Suprapubic skin (tissue), 4 donors: ENCODE measurements around the gene AHCYL1. TPM values are rescaled to one million over a fixed set of nuclear protein-coding genes. Genes with fewer than 3 reads are reported as not detected.

Experiments used
- DNase-seq, 2 donors: peaks; one replicate each; pipeline ENCODE4 v3.0.0-alpha.2; 2019; ENCODE audit warnings: low spot score in 2 of 2
- H3K27ac ChIP-seq: fragments of 200-600 bp; sonication (generic); one replicate; pipeline ENCODE4 v1.5.1; 2019
- H3K27me3 ChIP-seq: fragments of 200-600 bp; sonication (generic); one replicate; pipeline ENCODE4 v1.5.1; 2019
- H3K36me3 ChIP-seq: fragments of 200-600 bp; sonication (generic); one replicate; pipeline ENCODE4 v1.5.1; 2019
- H3K4me1 ChIP-seq: fragments of 200-600 bp; sonication (generic); one replicate; pipeline ENCODE4 v1.5.1; 2019
- H3K4me3 ChIP-seq: fragments of 200-600 bp; sonication (generic); one replicate; pipeline ENCODE4 v1.5.1; 2019; ENCODE audit warnings: mild to moderate bottlenecking
- H3K9me3 ChIP-seq: fragments of 200-600 bp; sonication (generic); one replicate; pipeline ENCODE4 v1.5.1; 2019
- EP300 ChIP-seq: sonication (generic); formaldehyde crosslinking; IDR thresholded peaks from one replicate; pipeline ENCODE4 v1.6.1; 2017; ENCODE audit warnings: antibody characterized with exemption
- POLR2A ChIP-seq, 2 donors: fragments of 450-650 bp; IDR thresholded peaks; one replicate each; pipeline ENCODE4 v1.6.1; 2017; ENCODE audit warnings: antibody characterized with exemption in 2 of 2, mild to moderate bottlenecking in 2 of 2, moderate library complexity in 2 of 2
- POLR2AphosphoS5 ChIP-seq, 3 donors: sonication (generic); formaldehyde crosslinking; IDR thresholded peaks; one replicate each; pipeline ENCODE4 v1.6.1; 2017; ENCODE audit warnings: antibody characterized with exemption in 3 of 3
- WGBS: methylation state at CpG from one replicate; pipeline ENCODE4 v1.1.5; 2018; 5-methylcytosine and 5-hydroxymethylcytosine counted together
- total RNA-seq, 4 donors: library from RNA; depleted of rRNA; stranded (reverse); fragments of >200 nt; gene quantifications; one replicate each; pipeline ENCODE4 v1.1.0, GENCODE V29; 2016
- TF ChIP-seq, protein P1 (sequence below), 2 donors: fragments of 200-600 bp in 1 of 2; fragments of 450-650 bp in 1 of 2; sonication (generic) in 1 of 2; IDR thresholded peaks; one replicate each; pipeline ENCODE4 v1.5.1; 2016 to 2019; ENCODE audit warnings: antibody characterized with exemption in 2 of 2, mild to moderate bottlenecking in 1 of 2, moderate library complexity in 1 of 2

Gene AHCYL1
- total RNA-seq, 4 donors from 2014 or later: 37.7 to 50.4 (median 48.6) TPM

DNA sequence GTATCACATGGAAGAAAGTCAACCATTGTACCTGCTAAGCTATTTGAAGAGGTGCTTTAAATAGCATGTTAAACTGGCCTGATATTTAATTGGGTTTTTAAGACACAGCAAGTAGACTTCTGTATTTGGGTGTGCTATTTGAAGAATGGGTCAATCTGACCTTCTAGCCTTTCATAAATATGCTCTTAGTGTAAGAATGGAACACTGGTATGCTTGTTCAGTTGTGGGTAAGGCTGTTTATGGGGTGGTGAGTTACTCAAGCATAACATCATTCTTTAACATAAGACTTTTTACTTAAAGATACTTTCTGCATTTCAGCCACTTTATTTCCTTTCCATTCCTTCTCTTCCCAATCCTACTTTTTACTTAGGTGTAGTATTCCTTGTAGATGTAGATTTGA lies 21.4 kb downstream of the AHCYL1 start:
- no peak overlapping the region for H3K4me3 ChIP-seq
- H3K9me3 ChIP-seq: no peaks in the 10 kb centered on the region
- no peaks in the 10 kb centered on the region for H3K27me3 ChIP-seq
- DNase-seq: no peak
- H3K4me1 ChIP-seq: peaks cover 39% of the 10 kb centered on the region
- H3K27ac ChIP-seq: no peak overlapping the region
- H3K36me3 ChIP-seq: peaks cover 17% of the 10 kb centered on the region
- TF ChIP-seq, protein P1, sequence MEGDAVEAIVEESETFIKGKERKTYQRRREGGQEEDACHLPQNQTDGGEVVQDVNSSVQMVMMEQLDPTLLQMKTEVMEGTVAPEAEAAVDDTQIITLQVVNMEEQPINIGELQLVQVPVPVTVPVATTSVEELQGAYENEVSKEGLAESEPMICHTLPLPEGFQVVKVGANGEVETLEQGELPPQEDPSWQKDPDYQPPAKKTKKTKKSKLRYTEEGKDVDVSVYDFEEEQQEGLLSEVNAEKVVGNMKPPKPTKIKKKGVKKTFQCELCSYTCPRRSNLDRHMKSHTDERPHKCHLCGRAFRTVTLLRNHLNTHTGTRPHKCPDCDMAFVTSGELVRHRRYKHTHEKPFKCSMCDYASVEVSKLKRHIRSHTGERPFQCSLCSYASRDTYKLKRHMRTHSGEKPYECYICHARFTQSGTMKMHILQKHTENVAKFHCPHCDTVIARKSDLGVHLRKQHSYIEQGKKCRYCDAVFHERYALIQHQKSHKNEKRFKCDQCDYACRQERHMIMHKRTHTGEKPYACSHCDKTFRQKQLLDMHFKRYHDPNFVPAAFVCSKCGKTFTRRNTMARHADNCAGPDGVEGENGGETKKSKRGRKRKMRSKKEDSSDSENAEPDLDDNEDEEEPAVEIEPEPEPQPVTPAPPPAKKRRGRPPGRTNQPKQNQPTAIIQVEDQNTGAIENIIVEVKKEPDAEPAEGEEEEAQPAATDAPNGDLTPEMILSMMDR (IDR thresholded peaks at IDR 0.05): no peak
- TF ChIP-seq POLR2AphosphoS5 (IDR thresholded peaks at IDR 0.05): no peak
- TF ChIP-seq POLR2A (IDR thresholded peaks at IDR 0.05): no peak
- no peak for TF ChIP-seq EP300

DNA sequence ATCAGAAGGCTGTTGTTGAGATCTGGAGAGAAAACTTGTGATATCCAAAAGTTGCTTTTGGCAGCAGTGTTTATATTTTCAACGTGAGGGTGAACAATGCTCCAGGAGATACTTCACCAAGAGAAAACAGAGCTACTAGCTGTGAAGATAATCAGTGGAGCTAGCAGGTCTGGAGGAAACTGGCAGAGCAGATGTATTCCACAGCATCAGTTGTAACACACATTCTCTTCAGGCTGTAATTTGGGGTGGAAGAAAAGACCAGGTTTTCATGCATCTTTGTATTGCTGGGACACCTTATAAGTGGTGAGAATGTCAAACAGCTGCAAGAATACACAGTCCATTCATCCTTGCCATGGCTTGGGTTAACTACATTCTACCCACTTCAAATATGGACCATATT lies 22.0 kb downstream of the AHCYL1 start:
- no peak for DNase-seq
- no peaks in the 10 kb centered on the region for H3K9me3 ChIP-seq
- 55% methylated on average over 1 of the region's 1 CpG for WGBS
- no peaks in the 10 kb centered on the region for H3K27me3 ChIP-seq
- H3K4me1 ChIP-seq: peaks cover 39% of the 10 kb centered on the region
- peaks cover 23% of the 10 kb centered on the region for H3K36me3 ChIP-seq
- no peak overlapping the region for H3K4me3 ChIP-seq
- no peak for TF ChIP-seq POLR2AphosphoS5 (IDR thresholded peaks at IDR 0.05)
- H3K27ac ChIP-seq: no peak overlapping the region

- Histone ChIP-seq H3K4me3 (no peak overlapping the region), H3K36me3 (peaks cover 30% of the 10 kb centered on the region), H3K27ac (no peak overlapping the region), H3K9me3 (no peaks in the 10 kb centered on the region), H3K4me1 (peaks cover 39% of the 10 kb centered on the region), H3K27me3 (no peaks in the 10 kb centered on the region)
- no peak for TF ChIP-seq EP300
- TF ChIP-seq POLR2A (IDR thresholded peaks at IDR 0.05): no peak
- TF ChIP-seq, protein P1 (IDR thresholded peaks at IDR 0.05): no peak
- no peak for TF ChIP-seq POLR2AphosphoS5 (IDR thresholded peaks at IDR 0.05)
- no peak for DNase-seq
- WGBS: 63% methylated on average over 4 of the region's 4 CpGs
Measured at GRCh38 chr1:110007046-110007830, 22.7 kb downstream of the AHCYL1 start.

GRCh38 chr1:110008971-110009565 lies 24.5 kb downstream of the AHCYL1 start:
- DNase-seq: no peak
- no peaks in the 10 kb centered on the region for H3K27me3 ChIP-seq
- peaks cover 47% of the 10 kb centered on the region for H3K36me3 ChIP-seq
- H3K27ac ChIP-seq: no peak overlapping the region
- WGBS: 78% methylated on average over 7 of the region's 7 CpGs
- no peaks in the 10 kb centered on the region for H3K9me3 ChIP-seq
- peaks cover 22% of the 10 kb centered on the region for H3K4me1 ChIP-seq
- no peak for TF ChIP-seq EP300
- no peak for TF ChIP-seq POLR2A (IDR thresholded peaks at IDR 0.05)
- TF ChIP-seq, protein P1 (IDR thresholded peaks at IDR 0.05): no peak
- no peak for TF ChIP-seq POLR2AphosphoS5 (IDR thresholded peaks at IDR 0.05)
- no peak overlapping the region for H3K4me3 ChIP-seq

GRCh38 chr1:110011527-110012041 lies 27.0 kb downstream of the AHCYL1 start:
- no peaks in the 10 kb centered on the region for H3K9me3 ChIP-seq
- H3K4me3 ChIP-seq: no peak overlapping the region
- DNase-seq: no peak
- H3K27me3 ChIP-seq: no peaks in the 10 kb centered on the region
- H3K27ac ChIP-seq: peak overlapping the region; percentile 5
- H3K36me3 ChIP-seq: peaks cover 72% of the 10 kb centered on the region
- peaks cover 2% of the 10 kb centered on the region for H3K4me1 ChIP-seq
- WGBS: 41% methylated on average over 2 of the region's 2 CpGs
- TF ChIP-seq POLR2AphosphoS5 (IDR thresholded peaks at IDR 0.05): no peak
- TF ChIP-seq, protein P1 (IDR thresholded peaks at IDR 0.05): peak; percentile 26 to 28
